Stimulated activated CD8-positive, alpha-beta memory T cell treated with anti-CD3 and anti-CD28 coated beads, Interleukin-4, amount 100 ng/mL, for 1 hour (primary cell): Measurements from ENCODE around the gene CYP2J2.
"Not testable (repeated sequence)": the region's sequence is repeated elsewhere in the genome, so short reads cannot be mapped to it uniquely, and the experiment has no call there.

Experiments
- DNase-seq, 2 donors: peaks; one replicate each; pipeline ENCODE4 v3.0.0-alpha.2; 2020; ENCODE audit warnings: low read depth in 2 of 2, low spot score in 1 of 2

Gene CYP2J2, protein sequence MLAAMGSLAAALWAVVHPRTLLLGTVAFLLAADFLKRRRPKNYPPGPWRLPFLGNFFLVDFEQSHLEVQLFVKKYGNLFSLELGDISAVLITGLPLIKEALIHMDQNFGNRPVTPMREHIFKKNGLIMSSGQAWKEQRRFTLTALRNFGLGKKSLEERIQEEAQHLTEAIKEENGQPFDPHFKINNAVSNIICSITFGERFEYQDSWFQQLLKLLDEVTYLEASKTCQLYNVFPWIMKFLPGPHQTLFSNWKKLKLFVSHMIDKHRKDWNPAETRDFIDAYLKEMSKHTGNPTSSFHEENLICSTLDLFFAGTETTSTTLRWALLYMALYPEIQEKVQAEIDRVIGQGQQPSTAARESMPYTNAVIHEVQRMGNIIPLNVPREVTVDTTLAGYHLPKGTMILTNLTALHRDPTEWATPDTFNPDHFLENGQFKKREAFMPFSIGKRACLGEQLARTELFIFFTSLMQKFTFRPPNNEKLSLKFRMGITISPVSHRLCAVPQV

DNA sequence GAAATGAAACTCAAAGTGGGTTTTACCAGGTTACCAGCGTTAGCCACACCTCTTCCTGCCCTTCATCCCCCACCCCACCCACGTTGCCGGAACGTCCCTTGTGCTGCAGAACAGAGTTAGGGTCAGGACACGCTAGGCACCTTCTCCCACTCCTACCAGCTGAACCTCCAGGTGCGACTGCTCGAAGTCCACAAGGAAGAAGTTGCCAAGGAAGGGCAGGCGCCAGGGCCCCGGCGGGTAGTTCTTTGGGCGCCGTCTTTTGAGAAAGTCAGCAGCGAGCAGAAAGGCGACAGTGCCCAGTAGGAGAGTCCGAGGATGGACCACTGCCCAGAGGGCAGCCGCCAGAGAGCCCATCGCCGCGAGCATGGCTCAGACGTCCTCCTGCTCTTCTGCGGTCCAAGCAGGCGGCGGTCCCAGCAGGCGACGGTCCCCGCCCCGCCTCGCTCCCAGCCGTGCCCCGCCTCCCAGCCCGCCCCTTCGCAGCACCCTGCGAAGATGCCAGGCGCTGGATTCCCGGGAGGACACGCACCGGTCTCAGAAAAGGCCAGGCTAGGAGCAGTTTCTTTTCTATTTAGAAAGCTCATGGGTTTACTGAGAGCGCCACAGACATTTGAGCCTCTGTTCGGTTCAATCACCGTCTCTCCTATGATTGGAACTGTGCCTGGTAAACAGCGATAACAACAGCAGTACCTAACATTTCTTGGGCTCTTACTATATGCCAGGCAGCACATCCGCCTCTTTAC lies at the start of gene CYP2J2:
Gene CYP2J2 (minus strand): TSS at position 393 of the 743 bp plus-strand sequence. CDS start 27 bp downstream, at position 366.
- DNase-seq: no peak

DNA sequence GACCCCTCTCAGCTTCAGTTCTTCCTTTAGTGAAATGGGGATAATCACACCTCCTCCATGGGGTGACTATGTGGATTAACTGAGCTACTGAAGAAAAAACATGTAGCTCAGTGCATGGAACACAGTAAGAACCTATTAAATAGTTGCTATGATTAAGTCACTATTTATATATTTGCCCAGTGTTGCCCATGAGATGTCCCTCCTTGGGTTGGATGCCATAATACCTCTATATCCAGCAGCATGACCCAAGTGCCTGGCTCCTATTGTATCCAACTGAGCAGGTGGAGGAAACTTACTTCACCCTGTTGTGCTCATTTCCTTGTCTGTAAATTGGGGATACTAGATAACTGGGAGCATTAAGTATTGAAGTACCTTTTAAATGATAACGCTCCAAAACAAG lies 47.1 kb upstream of the CYP2J2 start:
- DNase-seq: no peak

DNA sequence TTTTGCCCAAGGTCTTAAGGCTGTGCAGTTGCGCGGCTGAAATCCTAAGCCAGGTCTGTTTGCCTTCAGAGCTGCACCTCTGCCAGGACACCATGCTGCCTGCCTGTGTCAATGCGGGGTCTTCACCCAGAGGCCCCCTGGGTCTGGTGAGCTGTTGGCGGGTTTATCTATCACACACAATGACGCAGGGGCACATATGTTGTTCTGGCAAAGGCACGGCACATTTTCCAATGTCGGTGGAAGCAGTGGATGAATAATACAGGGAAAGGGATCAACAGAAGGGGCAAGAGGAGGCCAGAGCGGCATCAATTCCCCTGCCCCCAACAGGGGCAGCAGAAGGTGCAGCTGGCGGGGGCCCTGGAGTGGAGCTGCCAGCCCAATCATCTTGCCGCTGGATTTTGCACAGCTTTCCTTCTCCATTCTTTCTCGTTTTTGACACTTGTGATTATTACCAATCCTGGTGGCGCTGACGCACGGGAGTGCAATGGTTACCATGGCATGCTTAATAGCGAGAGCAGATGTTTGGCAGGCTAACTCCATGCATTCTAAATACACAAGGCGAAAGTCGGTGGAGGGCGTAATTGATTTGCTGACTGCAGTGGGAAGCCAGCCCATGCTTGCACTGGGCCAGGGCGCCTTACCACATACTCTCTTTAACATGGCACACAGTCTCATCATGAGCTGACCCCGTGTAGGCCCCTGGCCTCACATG lies 45.8 kb upstream of the CYP2J2 start:
- DNase-seq: no peak

DNA sequence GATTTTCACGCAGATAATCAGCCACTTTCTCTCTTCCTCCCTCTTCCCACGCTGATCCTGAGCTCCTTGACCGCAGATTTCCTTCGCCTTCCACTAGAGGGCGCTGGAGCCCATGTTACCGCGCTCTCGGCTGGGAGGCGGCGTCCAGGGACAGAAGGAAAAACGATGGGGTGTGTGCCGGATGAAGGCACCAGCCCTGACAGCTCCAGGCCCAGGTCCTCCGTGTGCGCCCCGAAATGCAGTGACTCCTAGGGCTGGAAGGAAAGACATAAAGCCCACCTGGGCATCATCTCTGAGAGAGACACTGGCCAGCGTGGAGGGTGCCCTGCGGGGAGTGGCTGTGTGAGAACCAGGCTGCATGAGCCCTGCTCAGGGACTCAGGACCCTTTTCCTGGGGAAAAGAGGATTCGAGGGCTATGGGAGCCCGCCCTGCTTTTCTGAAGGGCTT lies 44.9 kb upstream of the CYP2J2 start:
- DNase-seq: peak in 1 of 2 donors; percentile 2

DNA sequence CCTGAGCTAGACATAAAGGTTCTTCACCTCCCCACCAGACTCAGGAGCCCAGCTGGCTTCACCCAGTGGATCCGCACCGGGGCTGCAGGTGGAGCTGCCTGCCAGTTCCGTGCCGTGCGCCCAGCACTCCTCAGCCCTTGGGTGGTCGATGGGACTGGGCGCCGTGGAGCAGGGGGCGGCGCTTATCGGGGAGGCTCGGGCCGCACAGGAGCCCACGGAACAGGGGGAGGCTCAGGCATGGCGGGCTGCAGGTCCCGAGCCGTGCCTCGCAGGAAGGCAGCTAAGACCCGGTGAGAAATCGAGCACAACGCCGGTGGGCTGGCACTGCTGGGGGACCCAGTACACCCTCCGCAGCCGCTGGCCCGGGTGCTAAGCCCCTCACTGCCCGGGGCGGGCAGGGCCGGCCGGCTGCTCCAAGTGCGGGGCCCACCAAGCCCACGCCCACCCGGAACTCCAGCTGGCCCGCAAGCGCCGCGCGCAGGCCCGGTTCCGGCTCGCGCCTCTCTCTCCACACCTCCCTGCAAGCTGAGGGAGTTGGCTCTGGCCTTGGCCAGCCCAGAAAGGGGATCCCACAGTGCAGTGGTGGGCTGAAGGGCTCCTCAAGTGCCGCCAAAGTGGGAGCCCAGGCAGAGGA lies 43.1 kb upstream of the CYP2J2 start:
- DNase-seq: not testable (repeated sequence)

DNA sequence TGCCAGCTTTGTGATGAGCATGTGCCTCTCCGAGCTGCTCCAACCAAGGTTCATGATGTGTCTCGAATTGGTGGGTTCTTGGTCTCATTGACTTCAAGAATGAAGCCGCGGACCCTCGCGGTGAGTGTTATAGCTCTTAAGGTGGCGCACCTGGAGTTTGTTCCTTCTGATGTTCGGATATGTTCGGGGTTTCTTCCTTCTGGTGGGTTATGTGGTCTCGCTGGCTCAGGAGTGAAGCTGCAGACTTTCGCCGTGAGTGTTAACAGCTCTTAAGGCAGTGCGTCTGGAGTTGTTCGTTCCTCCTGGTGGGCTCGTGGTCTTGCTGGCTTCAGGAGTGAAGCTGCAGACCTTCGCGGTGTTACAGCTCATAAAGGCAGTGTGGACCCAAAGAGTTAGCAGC lies 42.2 kb upstream of the CYP2J2 start:
- not testable (repeated sequence) for DNase-seq

DNA sequence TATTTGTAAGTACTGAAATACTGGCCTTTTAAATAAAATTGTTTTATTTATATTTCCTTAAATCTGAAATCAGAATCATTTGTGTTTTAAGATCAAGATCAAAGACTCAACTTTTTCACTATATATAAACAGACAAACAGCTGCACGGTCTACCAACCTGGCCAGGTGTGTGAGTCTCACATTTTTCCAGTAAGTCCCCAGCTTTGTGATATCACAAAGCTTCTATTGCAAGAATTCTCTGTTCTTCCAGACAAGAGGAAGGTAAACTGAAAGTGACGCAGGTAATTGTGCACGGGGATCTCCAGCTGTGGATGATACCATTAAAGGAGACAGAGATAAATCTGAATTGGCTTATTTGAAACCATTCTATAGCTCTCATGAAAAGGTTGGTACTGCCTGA lies 41.2 kb upstream of the CYP2J2 start:
- DNase-seq: no peak

DNA sequence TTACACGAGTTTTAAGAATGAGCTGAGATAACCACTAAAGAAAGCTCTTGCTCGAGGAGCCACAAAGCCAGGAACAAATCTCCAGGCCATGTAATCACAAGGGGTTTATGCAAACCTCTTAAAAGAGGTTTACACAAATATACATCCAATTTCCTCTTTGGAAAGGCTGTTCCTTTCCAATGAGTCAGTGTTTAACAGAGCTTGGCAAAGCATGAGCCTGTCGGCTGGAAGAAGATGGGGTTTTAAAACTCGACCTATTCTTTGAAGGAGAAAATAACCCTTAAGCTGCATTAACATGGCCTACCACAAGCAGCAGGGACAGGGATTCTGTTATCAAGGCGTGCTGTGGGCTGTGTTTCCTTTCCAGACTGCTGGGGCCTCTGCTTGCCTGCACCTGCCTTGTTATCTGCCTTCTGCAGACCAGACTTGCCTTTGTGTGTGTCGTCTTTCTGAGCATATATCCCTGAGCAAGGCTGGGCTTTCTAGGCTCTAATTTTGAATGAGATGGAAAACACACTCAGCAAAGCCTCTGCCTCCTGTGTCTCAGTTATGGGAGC lies 40.6 kb upstream of the CYP2J2 start:
- no peak for DNase-seq

DNA sequence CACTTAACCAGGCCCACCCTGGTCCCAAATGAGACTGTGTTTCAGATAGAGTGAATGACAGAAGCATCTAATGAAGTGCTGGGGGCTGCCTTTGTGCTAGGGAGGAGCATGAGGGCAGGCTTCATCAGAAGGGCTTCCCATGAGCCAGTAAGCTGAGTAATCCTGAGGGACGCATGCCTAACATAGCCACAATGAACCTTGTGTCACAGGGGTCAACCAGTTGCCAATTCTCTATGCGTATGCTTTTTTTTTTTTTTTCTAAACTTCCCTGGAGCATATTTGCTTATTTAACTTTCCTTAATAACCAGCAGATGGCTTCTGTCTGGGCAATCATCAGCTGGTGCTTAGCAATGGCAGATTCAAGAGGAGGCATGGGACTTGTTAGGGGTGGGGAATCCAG lies 25.5 kb upstream of the CYP2J2 start:
- DNase-seq: no peak

DNA sequence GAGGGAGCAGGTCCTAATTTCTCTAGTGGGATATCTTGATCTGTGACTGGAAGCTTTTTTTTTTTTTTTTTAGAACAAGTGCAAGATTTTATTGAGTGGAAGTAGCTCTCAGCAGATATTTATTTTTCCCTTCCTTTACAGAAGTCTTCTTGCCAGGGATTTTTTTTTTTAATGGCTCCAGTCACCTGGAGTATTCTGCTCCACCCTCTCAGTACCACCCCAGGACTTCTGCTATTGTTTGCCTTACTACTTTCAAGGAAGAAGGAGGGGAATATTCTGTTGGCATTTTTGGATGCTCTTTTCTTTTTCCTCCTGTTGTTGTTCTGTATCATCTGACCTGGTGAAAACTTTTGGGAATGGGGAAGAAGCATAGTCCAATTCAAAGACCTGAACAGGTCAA lies 23.1 kb upstream of the CYP2J2 start:
- DNase-seq: no peak

DNA sequence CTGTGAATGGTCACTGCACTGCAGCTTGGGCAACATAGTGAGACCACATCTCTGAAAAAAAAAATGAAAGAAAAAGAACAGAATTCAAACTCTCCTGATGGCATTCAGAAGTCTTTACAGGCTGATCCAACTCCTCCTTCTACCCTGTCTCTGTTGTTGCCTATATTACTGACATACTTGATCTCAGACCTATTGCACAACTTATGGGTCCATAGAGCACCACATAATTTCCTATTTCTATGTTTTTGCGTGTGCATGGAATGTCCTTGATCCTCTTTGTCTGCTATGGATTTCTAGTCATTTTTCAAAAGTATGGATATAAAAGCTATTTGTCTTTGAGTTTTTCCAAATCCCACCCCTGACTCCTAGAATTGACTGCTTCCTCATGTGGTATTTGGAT lies 22.4 kb upstream of the CYP2J2 start:
- no peak for DNase-seq

DNA sequence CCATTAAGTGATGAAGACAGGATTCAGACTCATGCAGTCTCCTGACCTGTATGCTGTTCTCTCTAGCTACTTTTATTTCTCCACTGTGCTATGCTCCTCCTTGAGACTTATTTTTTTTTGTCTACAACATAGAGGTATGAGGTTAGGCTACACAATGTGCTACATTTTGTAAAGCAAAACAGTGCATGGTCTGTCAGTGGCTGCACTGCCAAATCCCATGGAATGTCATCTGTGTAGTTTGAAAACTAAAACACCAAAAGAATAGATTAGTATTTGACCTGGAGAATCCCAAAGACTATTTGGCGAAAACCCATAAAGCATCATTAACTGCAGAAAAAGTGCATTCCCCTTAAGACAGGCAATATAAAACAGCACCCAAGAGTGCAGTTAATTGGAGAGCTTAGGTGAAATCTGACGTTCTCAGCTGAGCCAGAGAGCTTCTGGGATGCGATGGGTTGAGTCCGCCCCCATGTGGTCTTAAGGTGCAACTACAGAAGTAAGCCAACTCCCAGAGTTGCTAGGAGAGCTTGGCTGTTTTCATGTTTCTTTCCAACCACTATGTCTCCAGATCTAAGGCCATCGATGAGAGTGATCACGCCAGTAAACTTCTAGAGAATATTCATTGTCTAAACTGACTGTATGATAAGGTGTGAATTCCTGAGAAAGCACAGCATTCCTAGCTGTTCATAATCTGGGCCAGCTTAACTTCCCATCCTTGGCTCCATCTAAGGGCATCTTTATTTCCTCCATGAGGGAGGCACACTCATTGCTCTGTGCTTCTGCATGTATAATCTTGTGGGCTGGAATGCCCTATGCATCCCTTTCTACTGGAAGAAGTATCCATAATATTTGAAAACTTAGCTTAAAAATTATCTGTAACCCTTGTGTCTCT lies 20.7 kb upstream of the CYP2J2 start:
- peak in 1 of 2 donors; percentile 21 for DNase-seq

DNA sequence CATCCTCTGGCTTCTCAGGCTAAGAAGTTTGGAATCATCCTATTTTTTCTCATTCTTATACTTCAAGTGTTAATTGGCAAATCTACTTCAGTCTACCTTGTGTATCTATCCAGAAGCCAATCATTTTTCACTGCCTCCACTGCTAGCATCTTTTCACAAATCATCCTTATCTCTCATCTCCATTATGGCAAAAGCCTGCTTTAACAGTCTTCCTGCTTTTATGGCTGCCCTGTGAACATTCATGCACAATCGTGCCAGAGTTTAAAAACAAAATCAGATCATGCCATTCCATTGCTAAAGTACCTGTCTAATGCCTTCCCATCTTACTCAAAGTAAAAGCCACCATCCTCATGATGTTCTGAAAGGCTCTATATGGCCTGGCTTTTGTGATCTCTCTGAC lies 19.2 kb upstream of the CYP2J2 start:
- no peak for DNase-seq

DNA sequence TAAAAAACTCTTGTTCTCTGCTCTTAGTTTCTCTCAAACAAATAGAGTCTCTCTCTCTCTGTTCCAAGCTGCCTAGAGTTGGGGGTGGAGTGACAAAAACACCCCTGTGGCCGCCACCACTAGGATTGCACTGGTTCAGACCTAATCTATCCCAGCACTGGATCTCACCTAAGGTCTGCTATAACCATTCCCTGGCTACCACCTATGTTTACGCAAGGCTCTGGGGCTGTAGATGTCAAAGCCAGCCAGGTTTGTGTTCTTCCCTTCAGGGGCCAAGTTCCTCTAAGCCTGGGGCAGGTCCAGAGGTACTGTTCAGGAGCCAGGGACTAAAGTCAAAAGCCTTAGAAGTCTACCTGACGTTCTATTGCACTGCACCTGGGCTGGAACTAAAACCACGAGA lies 12.8 kb upstream of the CYP2J2 start:
- no peak for DNase-seq

DNA sequence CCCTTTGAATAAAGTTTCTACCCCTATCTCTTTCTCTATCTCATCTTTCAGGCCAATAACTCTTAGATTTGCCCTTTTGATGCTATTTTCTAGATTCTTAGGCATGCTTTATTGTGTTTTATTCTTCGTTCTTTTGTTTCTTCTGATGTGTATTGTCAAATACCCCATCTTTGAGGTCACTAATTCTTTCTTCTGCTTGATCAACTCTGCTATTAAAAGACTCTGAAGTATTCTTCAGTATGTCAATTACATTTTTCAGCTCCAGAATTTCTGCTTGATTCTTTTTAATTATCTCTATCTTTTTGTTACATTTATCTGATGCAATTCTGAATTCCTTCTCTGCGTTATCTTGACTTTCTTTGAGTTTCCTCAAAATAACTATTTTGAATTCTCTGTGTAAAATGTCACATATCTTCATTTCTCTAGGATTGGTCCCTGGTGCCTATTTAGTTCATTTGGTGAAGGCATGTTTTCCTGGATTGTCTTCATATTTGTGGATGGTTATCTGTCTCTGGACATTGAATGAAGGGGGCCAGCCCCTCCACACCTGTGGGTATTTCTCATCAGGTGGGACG lies 11.2 kb upstream of the CYP2J2 start:
- DNase-seq: no peak

DNA sequence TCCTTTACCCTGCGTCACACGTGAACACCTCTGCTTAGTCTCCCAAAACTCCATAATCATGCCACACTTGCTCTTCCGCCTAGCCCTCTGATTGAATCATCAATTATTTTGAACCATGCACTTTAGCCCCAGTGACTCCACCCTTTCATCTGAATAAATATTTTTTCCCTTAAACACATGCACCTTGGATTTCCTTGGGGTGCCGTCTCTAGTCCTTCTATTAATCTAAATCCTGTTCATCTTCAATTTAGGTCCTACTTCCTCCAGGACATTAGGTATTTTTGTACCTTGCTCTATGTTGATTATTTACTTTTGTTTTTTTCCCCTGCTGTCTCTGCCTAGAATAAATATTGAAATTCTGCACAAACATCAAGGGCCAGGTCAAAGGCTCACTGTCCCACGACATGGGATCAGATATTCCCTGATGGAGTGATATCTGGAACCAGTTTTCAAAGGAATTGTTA lies 9.8 kb upstream of the CYP2J2 start:
- DNase-seq: no peak

DNA sequence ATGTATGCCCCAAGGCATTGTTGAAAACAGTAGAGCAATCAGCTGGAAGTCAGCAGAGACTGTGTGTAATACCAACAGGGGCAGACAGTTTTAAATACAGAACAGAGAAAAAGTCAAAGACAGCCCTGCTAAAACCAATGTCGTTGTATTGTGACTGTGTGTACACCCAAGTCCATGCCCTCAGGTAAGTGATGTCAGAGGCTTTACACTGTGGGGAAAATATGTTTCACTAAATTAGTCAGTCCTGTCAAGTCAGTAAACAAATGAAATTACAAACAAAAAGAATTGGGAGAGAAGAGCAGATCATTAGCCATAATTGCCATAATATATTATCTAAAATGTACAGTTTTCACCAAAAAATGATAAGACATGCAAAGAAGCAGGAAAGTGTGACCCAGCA lies 2.4 kb upstream of the CYP2J2 start:
- DNase-seq: no peak

DNA sequence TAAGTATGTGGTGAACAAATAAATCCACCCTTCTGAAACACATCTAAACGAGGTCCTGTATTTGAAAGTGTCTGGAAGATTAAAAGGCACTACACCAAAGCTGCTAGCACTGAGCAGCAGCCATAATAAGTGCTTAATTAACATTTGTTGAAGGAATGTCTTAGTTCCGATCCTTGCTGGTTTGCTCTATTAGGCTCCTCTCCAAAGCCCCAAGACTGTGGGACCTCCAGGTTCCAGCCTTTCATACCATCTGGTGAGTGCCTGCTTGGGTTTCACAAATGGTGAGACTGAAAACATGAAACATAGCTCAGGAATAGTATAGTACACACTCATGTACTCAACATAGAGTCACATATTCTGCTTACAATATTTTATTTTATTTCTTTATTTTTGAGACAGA lies 640 bp upstream of the CYP2J2 start:
- no peak for DNase-seq

DNA sequence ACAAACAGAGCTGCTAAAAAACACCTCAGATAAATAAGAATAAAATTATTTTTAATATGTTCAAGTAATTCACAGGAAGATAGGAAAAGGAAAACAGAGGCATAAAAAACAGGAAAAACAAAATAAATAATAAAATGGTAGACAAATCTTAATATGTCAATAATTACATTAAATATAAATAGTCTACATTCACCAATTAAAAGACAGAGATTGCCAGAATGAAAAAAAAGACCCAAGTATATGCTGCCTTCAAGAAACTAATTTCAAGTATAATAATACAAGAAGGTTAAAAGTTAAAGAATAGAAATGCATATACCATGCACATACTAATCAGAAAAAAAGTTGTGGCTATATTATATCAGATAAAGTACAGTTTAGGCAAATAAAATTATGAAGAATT lies 1.9 kb downstream of the CYP2J2 start:
- DNase-seq: no peak
